Measurements from ENCODE around the gene NSA2.

The NSA2 gene

GRCh38 chr5:74766849-74767578 is at the start of gene NSA2, which contains the start of gene GFM2:
Gene NSA2, plus strand, starts transcription at chr5:74767249. Its CDS starts 112 bp downstream, at chr5:74767361.
Gene GFM2, minus strand, starts transcription at chr5:74767117. Its CDS starts 3,375 bp downstream, at chr5:74763742.
- no peak for TF ChIP-seq GATA2 (IDR thresholded peaks at IDR 0.05; ENCODE audit: low read depth, low read length)
- TF ChIP-seq GATA3 (IDR thresholded peaks at IDR 0.05; ENCODE audit: low read depth, low read length), result no peak

DNA sequence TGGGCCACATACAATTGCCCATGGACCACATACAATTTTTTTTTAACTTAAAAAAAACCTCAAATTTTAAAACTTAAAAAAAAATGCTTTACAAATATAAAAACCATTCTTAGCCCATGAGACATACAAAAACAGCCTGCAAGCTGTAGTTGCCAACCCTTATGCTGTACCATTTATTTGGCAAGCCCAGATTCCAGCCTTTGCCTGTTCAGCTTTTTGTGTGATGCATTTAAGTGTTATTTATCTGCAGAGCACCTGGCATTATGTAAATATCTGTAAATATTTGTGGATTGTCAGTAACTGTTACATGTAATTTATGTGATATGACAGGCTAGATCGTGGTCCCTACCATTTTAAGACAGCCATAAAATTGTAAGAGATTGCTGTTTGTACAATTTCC is 49.5 kb upstream of the NSA2 start:
- TF ChIP-seq GATA3 (IDR thresholded peaks at IDR 0.05; ENCODE audit: low read depth, low read length) (no peak), GATA2 (IDR thresholded peaks at IDR 0.05; ENCODE audit: low read depth, low read length) (no peak)

DNA sequence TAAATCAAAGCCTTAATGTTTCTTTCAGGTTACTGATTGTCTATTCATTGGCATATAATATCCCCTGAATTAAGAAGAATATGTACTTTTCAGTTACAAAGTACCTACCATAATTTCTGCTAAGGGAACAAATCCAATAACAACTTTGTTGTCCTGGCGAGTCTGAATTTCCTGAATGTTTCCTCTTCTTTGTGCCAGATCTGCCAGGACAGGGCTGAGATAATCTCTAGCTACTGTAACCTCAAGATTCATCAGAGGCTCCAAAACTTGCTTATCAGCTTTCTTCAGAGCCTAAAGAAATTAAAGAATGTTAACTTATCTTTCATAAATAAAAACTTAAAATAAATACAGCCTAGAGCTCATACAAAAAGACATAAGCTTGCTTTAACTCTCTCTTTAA is 44.8 kb upstream of the NSA2 start:
- TF ChIP-seq GATA2 (IDR thresholded peaks at IDR 0.05; ENCODE audit: low read depth, low read length) (no peak), GATA3 (IDR thresholded peaks at IDR 0.05; ENCODE audit: low read depth, low read length) (no peak)

GRCh38 chr5:74725331-74725730 is 41.7 kb upstream of the NSA2 start:
- TF ChIP-seq GATA2 (IDR thresholded peaks at IDR 0.05; ENCODE audit: low read depth, low read length) (no peak), GATA3 (IDR thresholded peaks at IDR 0.05; ENCODE audit: low read depth, low read length) (no peak)

- TF ChIP-seq GATA3 (IDR thresholded peaks at IDR 0.05; ENCODE audit: low read depth, low read length) (no peak), GATA2 (IDR thresholded peaks at IDR 0.05; ENCODE audit: low read depth, low read length) (no peak)
These were observed 30.3 kb upstream of the NSA2 start for GRCh38 chr5:74736759-74737158.

DNA sequence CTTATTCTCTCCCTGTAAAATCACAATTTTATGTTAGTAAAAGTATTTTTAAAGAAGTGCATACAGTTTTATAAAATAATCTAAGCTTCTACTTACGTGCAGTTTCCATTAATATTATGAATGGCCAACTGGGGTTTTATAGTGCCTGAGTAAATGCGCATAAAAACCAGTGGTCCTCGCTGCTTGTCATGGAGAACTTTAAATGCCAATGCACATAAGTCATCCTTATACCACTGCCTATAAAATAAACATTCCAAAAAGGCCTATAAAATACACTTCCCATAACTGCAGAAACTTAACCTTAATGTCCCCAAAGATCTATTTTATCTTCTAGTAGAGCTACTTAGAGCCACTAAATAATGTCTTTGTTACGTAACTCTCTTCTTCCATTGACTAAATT is 28.6 kb upstream of the NSA2 start:
- no peak for TF ChIP-seq GATA3 (IDR thresholded peaks at IDR 0.05; ENCODE audit: low read depth, low read length)
- TF ChIP-seq GATA2 (IDR thresholded peaks at IDR 0.05; ENCODE audit: low read depth, low read length), result no peak

DNA sequence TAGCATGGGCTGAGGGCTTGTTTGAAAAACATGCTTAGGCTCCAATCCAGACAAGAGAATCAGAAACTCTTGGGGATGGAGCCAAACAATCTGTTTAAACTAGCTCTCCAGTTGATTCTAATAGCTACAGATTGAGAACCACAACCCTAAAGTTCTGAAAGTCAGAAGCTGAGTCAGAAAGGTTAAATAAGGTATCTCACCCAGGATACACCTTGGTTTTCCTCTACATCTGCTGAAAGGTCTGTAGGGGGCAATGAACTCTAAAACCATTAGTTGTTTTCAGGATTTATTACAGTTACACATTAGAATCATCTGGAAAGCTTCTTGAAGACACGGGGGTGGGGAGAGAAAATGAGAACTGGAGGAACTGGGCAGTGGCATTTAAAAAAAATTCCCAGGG is 5.8 kb upstream of the NSA2 start:
- TF ChIP-seq GATA2 (IDR thresholded peaks at IDR 0.05; ENCODE audit: low read depth, low read length) (no peak), GATA3 (IDR thresholded peaks at IDR 0.05; ENCODE audit: low read depth, low read length) (no peak)

DNA sequence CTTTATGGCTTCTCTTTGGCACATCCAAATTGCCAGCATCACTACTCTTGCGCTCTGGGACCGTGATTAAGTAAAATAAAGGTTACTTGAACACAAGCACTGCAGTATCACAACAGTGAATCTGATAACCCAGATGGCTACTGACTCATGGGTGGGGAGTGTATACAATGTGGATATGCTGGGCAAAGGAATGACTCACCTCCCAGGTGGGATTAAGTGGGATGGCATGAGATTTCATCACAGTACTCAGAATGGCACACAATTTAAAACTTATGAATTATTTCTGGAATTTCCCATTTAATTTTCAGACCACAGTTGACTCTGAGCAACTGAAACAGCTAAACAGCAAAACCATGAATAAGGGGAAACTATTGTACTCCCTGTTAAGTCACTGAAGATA is 4.5 kb upstream of the NSA2 start:
- TF ChIP-seq GATA3 (IDR thresholded peaks at IDR 0.05; ENCODE audit: low read depth, low read length), result no peak
- TF ChIP-seq GATA2 (IDR thresholded peaks at IDR 0.05; ENCODE audit: low read depth, low read length), result no peak

DNA sequence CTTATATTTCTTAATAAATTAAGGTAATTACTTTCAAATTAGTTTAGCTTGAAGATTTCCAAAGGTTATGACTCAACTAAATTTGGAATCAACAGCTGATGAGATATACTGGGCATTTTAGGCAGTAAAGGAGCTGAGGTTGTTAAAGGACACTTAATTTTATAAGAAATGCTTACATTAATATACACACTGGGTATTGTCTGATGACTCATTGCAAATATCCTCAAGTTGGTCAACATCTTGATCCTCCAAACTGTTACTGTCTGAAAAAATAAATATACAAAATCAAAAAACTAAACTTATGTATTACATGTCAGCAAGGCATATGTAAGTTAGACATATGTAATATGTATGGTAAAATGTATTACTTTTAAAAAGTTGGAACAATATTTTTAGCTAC is 3.5 kb upstream of the NSA2 start:
- no peak for TF ChIP-seq GATA3 (IDR thresholded peaks at IDR 0.05; ENCODE audit: low read depth, low read length)
- TF ChIP-seq GATA2 (IDR thresholded peaks at IDR 0.05; ENCODE audit: low read depth, low read length), result no peak

DNA sequence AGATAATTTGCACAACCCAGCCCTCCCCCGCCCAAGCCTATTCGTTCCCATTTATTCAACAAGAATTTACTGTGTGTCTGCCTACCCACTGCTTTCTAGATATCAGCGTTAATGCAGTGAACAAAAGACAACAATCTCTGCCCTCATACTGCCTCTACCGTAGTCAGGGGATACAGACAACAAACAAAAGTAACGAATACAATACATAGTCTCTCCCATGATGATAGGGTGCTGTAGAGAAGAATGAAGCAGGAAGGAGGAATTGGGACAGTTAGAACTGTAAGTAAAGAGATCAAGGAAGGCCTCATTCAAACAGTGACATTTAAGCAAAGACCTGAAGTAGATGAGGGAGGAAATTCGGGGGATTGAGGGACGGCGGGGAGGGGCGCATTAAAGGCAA is 1.8 kb upstream of the NSA2 start:
- TF ChIP-seq GATA2 (IDR thresholded peaks at IDR 0.05; ENCODE audit: low read depth, low read length) (no peak), GATA3 (IDR thresholded peaks at IDR 0.05; ENCODE audit: low read depth, low read length) (no peak)

DNA sequence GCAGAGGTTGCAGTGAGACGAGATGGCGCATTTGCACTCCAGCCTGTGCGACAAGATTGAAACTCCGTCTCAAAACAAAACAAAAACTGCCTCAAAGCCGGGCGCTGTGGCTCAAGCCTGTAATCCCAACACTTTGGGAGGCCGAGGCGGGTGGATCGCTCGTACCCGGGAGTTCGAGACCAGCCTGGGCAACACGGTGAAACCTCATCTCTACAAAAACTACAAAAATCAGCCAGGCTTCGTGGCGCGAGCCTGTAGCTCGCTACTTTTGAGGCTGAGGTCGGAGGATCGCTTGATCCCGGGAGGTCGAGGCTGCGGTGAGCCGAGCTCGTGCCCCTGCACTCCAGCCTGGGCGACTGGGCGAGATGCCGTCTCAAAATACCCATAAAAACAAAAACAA is 1.1 kb upstream of the NSA2 start:
- TF ChIP-seq GATA3 (IDR thresholded peaks at IDR 0.05; ENCODE audit: low read depth, low read length), result no peak
- no peak for TF ChIP-seq GATA2 (IDR thresholded peaks at IDR 0.05; ENCODE audit: low read depth, low read length)

DNA sequence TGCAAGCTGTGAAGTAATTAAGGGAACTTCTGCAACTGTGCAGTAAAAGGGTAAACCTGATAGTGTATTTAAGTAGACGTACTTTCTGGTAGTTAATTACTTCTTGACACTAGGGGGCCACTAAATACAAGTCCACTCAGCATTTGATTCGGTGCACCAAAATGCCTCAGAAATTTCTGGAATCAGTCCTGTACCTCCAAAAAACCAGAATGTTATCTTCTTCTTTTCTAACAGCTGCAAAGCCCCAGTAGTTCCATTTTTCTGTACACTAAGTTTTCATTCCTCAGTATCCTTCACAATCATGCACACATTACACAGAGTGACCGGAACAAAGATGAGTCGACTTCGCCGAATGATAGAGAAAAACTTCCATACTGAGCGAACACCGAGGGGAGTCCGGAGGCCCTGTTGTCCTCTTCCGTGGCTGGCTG is 616 bp upstream of the NSA2 start:
- TF ChIP-seq GATA3 (IDR thresholded peaks at IDR 0.05; ENCODE audit: low read depth, low read length) (no peak), GATA2 (IDR thresholded peaks at IDR 0.05; ENCODE audit: low read depth, low read length) (no peak)

DNA sequence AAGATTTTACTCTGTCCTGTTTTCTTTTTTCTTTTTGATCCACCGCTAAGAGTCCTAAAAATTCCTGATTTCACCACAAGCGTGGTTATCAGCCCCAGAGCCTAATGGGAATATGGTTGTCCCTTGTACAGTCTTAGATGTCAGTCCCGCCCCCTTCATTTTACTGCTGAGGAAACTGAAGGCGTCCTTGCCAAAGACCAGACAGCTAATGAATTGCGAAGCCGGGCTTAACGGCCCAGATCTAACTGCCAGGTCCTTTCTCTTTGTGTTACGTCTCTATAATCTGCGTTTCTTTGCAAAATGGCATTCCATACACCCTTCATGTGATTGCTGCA is 497 bp downstream of the NSA2 start:
- TF ChIP-seq GATA2 (IDR thresholded peaks at IDR 0.05; ENCODE audit: low read depth, low read length), result no peak
- no peak for TF ChIP-seq GATA3 (IDR thresholded peaks at IDR 0.05; ENCODE audit: low read depth, low read length)

DNA sequence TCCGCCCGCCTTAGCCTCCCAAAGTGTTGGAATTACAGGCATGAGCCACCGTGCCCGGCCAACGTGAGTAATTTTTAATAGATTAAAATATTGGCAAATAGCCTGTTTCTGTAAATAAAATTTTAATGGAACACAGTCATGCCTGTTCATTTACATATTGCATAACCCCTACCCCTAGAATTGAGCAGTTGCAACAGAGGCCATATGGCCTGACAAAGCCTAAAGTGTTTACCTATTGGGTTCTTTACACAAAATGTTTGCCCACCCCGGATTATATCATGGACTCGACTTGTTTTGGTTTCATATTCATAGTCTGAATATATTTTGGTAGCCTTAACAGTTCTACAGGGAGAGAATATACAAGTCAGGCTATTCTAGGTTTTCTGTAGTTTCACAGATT is 5.3 kb downstream of the NSA2 start:
- TF ChIP-seq GATA3 (IDR thresholded peaks at IDR 0.05; ENCODE audit: low read depth, low read length), result no peak
- TF ChIP-seq GATA2 (IDR thresholded peaks at IDR 0.05; ENCODE audit: low read depth, low read length), result no peak

DNA sequence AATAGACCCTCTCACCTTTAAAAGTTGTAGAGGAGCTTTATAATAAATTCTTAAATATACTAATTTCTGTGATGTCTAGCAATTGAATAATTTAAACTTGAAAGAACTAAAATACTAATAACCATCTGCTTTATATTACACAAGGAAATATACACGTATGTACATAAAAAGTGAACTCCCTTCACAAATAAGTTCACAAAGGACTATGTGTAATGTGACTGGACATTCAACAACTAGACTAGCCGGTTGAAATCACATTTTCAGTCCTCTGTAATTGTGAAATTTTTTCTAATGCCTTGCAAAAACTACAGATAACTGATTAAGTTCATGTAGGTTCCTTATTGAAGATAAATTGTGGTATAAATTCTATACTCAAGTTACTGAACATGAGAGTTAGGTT is 11.6 kb downstream of the NSA2 start:
- TF ChIP-seq GATA2 (IDR thresholded peaks at IDR 0.05; ENCODE audit: low read depth, low read length) (no peak), GATA3 (IDR thresholded peaks at IDR 0.05; ENCODE audit: low read depth, low read length) (no peak)

- TF ChIP-seq GATA2 (IDR thresholded peaks at IDR 0.05; ENCODE audit: low read depth, low read length), result no peak
- no peak for TF ChIP-seq GATA3 (IDR thresholded peaks at IDR 0.05; ENCODE audit: low read depth, low read length)
These were observed 19.8 kb downstream of the NSA2 start for GRCh38 chr5:74786851-74787250.
